Measurements from ENCODE around the gene USP15. TPM values are rescaled to one million over a fixed set of nuclear protein-coding genes. Genes with fewer than 3 reads are reported as not detected.
"Not testable (repeated sequence)": the region's sequence is repeated elsewhere in the genome, so short reads cannot be mapped to it uniquely, and the experiment has no call there.

USP15 gene
- total RNA-seq, 1 donor from 2014 or later: 97.9 TPM

DNA sequence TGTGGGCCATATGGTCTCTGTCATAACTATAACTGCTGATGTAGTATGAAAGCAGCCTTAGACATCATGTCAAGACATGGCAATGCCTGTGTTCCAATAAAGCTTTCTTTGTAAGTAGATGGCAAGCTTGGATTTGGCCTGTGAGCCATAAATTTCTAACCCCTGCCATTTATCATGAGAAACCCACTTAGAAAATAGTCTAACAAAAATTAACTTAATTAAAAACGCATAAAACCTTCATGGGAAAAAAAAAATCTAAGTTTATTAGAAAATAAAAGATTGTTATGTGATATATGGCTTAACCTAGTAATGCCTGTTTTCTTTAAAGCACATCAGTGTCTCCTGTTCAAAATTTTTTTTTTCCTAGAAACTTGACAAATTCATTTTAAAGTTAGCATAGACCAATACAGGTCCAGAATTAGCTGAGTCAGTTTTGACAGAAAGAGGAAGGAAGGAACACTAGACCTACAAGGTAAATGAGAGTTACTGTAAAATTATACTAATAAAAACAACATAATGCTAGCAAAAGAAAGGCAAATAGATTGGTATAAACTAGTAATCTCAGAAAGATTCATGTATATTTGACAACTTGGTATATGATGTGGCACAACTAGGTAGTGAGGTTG lies 68.2 kb downstream of the USP15 start:
- no peak for DNase-seq

GRCh38 chr12:62331306-62331705 lies 71.1 kb downstream of the USP15 start:
- no peak for DNase-seq

- DNase-seq: no peak
Observed at GRCh38 chr12:62332598-62332997, 72.4 kb downstream of the USP15 start.

- DNase-seq: no peak
Observed at GRCh38 chr12:62335057-62335456, 74.9 kb downstream of the USP15 start.

GRCh38 chr12:62335796-62336195 lies 75.6 kb downstream of the USP15 start:
- DNase-seq: no peak

DNA sequence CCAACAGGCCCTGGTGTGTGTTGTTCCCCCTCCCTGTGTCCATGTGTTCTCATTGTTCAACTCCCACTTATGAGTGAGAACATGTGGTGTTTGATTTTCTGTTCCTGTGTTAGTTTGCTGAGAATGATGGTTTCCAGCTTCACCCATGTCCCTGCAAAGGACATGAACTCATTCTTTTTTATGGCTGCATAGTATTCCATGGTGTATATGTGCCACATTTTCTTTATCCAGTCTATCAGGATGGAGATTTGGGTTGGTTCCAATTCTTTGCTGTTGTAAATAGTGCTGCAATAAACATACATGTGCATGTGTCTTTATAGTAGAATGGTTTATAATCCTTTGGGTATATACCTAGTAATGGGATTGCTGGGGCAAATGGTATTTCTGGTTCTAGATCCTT lies 77.4 kb downstream of the USP15 start:
- DNase-seq: not testable (repeated sequence)

DNA sequence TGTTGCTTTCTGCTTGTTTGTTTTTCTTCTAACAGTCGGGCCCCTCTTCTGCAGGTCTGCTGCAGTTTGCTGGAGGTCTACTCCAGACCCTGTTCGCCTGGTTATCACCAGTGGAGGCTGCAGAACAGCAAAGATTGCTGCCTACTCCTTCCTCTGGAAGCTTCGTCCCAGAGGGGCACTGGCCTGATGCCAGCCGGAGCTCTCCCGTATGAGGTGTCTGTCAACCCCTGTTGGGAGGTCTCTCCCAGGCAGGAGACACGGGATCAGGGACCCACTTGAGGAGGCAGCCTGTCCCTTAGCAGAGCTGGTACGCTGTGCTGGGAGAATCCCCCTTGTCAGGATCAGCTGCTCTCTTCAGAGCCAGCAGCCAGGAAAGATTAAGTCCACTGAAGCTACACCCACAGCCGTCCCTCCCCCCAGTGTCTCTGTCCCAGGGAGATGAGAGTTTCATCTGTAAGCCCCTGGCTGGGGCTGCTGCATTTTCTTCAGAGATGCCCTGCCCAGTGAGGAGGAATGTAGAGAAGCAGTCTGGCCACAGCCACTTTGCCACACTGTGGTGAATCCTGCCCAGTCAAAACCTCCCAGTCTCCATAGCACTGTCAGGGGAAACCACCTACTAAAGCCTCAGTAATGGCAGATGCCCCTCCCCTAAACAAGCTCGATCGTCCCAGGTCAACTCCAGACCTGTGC lies 82.6 kb downstream of the USP15 start:
- not testable (repeated sequence) for DNase-seq

DNA sequence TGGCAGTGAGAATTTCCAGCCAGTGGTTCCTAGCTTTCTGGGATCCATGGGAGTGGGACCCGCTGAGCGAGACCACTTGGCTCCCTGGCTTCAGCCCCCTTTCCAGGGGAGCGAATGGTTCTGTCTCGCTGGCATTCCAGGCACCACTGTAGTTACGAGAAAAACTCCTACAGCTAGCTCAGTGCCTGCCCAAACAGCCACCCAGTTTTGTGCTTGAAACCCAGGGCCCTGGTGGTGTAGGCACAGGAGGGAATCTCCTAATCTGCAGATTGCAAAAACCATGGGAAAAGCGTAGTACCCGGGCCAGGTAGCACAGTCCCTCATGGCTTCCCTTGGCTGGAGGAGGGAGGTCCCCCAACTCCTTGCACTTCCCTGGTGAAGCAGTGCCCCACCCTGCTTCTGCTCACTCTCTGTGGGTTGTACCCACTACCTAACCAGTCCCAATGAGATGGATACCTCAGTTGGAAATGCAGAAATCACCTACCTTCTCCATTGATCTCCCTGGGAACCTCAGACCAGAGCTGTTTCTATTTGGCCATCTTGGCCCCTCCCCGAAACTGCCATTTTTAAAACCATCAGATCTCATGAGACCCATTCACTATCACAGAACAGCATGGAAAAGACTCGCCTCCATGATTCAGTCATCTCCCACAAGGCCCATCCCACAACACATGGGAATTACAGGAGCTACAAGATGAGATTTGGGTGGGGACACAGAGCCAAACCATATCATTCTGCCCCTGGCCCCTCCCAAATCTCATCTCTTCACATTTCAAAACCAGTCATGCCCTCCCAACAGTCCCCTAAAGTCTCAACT lies 83.3 kb downstream of the USP15 start:
- DNase-seq: not testable (repeated sequence)

DNA sequence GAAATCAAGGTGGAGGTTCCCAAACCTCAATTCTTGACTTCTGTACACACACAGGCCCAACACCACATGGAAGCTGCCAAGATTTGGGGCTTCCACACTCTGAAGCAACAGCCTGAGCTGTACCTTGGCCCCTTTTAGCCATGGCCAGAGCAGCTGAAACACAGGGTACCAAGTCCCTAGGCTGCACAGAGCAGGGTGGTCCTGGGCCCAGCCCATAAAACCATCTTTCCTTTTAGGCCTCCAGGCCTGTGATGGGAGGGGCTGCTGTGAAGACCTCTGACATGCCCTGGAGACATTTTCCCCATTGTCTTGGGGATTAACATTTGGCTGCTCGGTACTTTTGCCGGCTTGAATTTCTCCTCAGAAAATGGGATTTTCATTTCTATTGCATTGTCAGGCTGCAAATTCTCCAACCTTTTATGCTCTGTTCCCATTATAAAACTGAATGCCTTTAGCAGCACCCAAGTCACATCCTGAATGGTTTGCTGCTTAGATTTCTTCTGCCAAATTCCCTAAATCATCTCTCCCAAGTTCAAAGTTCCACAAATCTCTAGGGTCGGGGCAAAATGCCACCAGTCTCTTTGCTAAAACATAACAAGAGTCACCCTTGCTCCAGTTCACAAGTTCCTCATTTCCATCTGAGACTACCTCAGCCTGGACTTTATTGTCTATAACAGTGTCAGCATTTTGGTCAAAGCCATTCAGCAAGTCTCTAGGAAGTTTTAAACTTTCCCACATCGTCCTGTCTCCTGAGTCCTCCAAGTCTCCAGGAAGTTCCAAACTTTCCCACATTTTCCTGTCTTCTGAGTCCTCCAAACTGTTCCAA lies 84.7 kb downstream of the USP15 start:
- DNase-seq: not testable (repeated sequence)

GRCh38 chr12:62345667-62346066 lies 85.5 kb downstream of the USP15 start:
- no peak for DNase-seq

DNA sequence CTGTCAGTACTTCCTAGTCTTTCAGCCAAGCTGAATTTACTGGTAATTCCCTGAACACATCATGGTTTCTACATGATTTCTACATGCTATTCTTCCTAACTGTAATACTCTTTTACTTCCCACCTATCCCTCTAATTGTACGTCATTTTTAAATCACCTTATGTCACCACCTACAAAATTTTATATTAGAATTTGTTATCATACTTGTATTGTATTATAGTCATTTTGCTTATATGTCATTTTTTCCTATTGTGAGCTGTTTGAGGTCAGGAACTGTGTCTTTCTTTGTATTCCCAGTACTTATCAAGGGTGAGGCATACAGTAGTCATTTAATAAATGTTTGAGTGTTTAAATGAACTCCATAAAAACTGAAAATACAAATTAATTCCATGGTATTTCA lies 86.6 kb downstream of the USP15 start:
- DNase-seq: no peak

DNA sequence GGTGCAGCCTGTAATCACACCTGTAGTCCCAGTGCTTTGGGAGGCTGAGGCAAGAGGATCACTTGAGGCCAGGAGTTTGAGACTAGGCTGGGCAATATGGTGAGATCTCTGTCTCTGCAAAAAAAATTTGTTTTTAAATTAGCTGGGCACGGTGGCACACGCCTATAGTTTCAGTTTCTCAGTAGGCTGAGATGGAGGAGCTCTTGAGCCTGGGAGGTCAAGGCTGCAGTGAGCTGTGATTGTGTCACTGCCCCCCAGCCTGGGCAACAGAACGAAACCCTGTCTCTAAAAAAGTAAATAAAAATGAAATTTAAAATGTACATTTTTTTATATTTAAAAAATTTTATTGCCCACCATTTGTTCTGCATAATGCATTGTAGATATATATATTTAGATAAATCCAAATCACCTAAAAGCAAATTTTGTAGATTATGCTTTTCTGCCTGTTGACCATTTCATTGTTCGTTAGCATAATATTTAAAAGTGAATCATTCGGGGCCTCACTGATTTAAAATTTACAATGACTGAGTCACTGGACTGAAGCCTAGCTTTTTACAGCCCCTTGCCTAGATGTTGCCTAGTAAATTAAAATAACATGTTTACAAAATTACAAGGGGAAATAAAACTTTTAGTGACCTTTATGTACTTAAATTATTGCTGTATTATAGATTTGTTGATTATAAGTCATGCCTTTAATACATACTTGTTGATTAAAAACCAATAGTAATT lies 87.9 kb downstream of the USP15 start:
- no peak for DNase-seq

DNA sequence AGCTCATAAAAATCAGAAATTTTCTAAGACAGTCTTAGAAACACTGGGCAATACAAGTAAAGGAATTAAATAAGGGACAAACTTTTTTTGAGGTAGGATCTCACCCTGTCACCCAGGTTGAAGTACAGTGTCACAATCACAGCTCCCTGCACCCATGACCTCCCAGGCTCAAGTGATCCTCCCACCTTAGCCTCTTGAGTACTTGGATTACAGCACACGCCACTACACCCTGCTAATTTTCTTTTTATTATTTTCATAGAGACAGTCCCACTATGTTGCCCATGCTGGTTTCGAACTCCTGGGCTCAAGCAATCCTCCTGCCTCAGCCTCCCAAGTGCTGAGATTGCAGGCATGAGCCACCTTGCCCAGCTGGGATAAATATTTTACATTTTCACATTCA lies 90.3 kb downstream of the USP15 start:
- DNase-seq: no peak

- no peak for DNase-seq
Observed at GRCh38 chr12:62351326-62351725, 91.1 kb downstream of the USP15 start.

DNA sequence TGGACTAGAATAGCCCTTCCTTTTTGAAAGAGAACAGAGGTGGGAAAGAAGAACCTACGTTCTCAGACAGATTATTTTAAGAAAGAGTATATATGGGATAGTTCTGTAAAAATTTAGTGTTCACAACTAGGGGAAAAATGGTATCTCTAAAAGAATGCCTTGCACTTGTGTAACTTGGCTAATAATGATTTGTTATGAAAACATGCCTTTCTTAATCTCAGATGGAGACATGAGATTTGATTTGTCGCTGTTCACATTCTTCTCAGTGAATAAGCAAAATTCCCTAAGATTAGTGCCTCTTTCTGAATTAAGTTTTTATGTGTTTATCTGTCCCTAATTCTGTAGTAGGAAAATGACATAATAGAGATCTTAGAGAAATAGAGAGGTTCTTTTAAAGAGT lies 100.8 kb downstream of the USP15 start:
- no peak for DNase-seq

DNA sequence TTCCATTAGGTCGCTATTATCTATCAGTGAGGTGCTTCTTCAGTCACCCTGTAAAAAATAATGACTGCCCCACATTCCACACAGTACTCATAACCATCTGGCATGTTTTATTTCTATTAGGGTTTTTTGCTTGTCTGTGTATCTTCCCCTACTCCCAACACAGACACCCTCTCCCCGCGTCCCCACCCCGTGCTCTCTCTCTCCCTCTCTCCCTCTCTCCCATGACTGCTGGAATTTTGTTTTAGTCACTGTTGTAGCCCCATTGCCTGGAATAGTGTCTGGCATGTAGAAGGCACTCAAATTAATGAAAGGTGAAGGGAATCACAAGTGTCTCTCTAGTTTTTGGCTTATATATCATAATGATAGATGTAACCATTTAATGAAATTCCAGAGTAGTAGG lies 103.3 kb downstream of the USP15 start:
- DNase-seq: no peak

DNA sequence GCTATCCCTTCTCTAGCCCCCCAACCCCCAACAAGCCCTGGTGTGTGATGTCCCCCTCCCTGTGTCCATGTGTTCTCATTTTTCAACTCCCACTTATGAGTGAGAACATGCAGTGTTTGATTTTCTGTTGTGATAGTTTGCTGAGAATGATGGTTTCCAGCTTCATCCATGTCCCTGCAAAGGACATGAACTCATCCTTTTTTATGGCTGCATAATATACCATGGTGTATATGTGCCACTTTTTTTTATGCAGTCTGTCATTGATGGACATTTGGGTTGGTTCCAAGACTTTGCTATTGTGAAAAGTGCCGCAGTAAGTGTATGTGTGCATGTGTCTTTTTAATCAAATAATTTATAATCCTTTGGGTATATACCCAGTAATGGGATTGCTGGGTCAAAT lies 104.5 kb downstream of the USP15 start:
- DNase-seq: not testable (repeated sequence)

DNA sequence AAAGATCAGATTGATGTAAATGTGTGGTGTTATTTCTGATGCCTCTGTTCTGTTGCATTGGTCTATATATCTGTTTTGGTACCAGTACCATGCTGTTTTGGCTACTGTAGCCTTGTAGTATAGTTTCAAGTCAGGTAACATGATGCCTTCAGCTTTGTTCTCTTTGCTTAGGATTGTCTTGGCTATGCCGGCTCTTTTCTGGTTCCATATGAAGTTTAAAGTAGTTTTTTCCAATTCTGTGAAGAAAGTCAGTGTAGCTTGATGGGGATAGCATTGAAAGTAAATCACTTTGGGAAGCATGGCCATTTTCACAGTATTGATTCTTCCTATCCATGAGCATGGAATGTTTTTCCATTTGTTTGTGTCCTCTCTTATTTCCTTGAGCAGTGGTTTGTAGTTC lies 105.6 kb downstream of the USP15 start:
- not testable (repeated sequence) for DNase-seq

GRCh38 chr12:62368430-62369223 lies 108.4 kb downstream of the USP15 start:
- not testable (repeated sequence) for DNase-seq

DNA sequence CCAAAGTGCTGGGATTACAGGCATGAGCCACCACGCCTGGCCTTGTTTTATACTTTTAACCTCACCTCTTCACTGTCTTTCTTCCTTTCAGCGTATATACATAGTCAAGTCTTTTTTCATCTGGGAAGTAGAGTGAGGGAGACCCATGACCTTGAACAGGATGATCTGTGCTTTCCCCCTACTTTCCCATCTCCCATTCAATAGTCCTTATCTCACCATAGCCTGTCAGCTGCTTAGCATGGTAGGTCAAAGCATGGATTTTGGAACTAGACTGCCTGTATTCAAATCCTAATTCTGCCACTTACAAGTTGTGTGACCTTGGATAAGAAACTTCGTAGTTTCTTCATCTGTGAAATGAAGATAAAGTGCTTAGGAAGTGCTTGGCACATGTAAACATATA lies 110.0 kb downstream of the USP15 start:
- no peak for DNase-seq

DNA sequence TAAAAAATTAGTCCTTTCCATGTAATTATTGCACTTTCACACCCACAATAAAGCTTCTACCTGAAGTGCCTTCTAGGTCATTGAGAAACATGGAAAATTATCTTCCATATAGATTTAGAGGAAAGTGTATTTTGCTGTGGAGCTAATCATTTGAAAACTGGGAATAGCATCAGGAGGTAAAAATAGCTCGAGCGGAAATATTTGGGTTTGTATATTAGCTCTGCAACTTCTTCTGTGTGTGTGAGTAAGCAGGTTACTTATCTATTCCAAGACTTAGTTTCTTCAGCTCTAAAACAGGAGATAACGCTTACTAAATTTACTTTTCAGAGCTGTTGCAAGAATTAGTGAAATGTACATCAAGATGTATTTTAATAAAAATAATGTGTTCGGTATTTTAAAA lies 111.5 kb downstream of the USP15 start:
- no peak for DNase-seq
